Ramos (cell line): ENCODE results near the gene PPM1B.
"Not testable (repeated sequence)": the region's sequence is repeated elsewhere in the genome, so short reads cannot be mapped to it uniquely, and the experiment has no call there.

Experiments
- in situ Hi-C: fragments of 300-500 bp; cut with MboI; formaldehyde crosslinking; loops from one replicate; pipeline ENCODE4 v1.14.3; 2022; ENCODE audit warnings: low sequenced_read_pairs; ENCODE audit not compliant: unreplicated experiment

Gene PPM1B

GRCh38 chr2:44195714-44196113 is 27.0 kb downstream of the PPM1B start:
- in situ Hi-C loops, result no loop called here

GRCh38 chr2:44197816-44198215 is 29.1 kb downstream of the PPM1B start:
- in situ Hi-C loops, result no loop called here

GRCh38 chr2:44200011-44200410 is 31.3 kb downstream of the PPM1B start:
- in situ Hi-C loops, result no loop called here

GRCh38 chr2:44200759-44201158 is 32.1 kb downstream of the PPM1B start:
- in situ Hi-C loops, result no loop called here

GRCh38 chr2:44201648-44202165 is 33.0 kb downstream of the PPM1B start:
- in situ Hi-C loops, result no loop called here

GRCh38 chr2:44203542-44203941 is 34.9 kb downstream of the PPM1B start:
- in situ Hi-C loops, result no loop called here

- in situ Hi-C loops, result no loop called here
These were observed 36.5 kb downstream of the PPM1B start for GRCh38 chr2:44205169-44205568.

- in situ Hi-C loops, result no loop called here
These were observed 38.4 kb downstream of the PPM1B start for GRCh38 chr2:44207102-44207501.

GRCh38 chr2:44207648-44208047 is 39.0 kb downstream of the PPM1B start:
- in situ Hi-C loops, result not testable (repeated sequence)

- in situ Hi-C loops, result no loop called here
These were observed 41.7 kb downstream of the PPM1B start for GRCh38 chr2:44210362-44210761.

GRCh38 chr2:44211183-44211582 is 42.5 kb downstream of the PPM1B start:
- in situ Hi-C loops, result no loop called here

GRCh38 chr2:44212302-44212701 is 43.6 kb downstream of the PPM1B start:
- in situ Hi-C loops, result no loop called here

GRCh38 chr2:44215827-44216226 is 47.2 kb downstream of the PPM1B start:
- in situ Hi-C loops, result no loop called here

GRCh38 chr2:44218771-44219170 is 50.1 kb downstream of the PPM1B start:
- in situ Hi-C loops, result no loop called here

- in situ Hi-C loops, result no loop called here
These were observed 58.1 kb downstream of the PPM1B start for GRCh38 chr2:44226753-44227152.

- in situ Hi-C loops, result no loop called here
These were observed 61.7 kb downstream of the PPM1B start for GRCh38 chr2:44230378-44230777.

GRCh38 chr2:44233450-44234128 is 64.9 kb downstream of the PPM1B start:
- in situ Hi-C loops, result no loop called here

- in situ Hi-C loops, result no loop called here
These were observed 68.5 kb downstream of the PPM1B start for GRCh38 chr2:44237221-44237620.

- in situ Hi-C loops, result loop anchor here (10.0 kb wide), 1 partner anchor 712 kb away; no protein-coding TSS in a partner anchor
These were observed 74.2 kb downstream of the PPM1B start for GRCh38 chr2:44242904-44243303.

GRCh38 chr2:44244135-44244871 is 75.6 kb downstream of the PPM1B start:
- in situ Hi-C loops, result loop anchor here (10.0 kb wide), 1 partner anchor 710 kb away; no protein-coding TSS in a partner anchor

- in situ Hi-C loops, result loop anchor here (10.0 kb wide), 1 partner anchor 710 kb away; no protein-coding TSS in a partner anchor
These were observed 76.6 kb downstream of the PPM1B start for GRCh38 chr2:44245083-44245861.
